HG03103 (cell line): ENCODE results near the gene PDE6B.
"Not testable (repeated sequence)": the region's sequence is repeated elsewhere in the genome, so short reads cannot be mapped to it uniquely, and the experiment has no call there.

Experiments
- ATAC-seq: cut with Tn5 transposase; IDR thresholded peaks from one replicate; pipeline ENCODE4 v1.9.1; 2021; ENCODE audit warnings: low read depth; ENCODE audit not compliant: unreplicated experiment

Gene PDE6B

GRCh38 chr4:680928-681645, 55.7 kb downstream of the PDE6B start:
- no peak for ATAC-seq

DNA sequence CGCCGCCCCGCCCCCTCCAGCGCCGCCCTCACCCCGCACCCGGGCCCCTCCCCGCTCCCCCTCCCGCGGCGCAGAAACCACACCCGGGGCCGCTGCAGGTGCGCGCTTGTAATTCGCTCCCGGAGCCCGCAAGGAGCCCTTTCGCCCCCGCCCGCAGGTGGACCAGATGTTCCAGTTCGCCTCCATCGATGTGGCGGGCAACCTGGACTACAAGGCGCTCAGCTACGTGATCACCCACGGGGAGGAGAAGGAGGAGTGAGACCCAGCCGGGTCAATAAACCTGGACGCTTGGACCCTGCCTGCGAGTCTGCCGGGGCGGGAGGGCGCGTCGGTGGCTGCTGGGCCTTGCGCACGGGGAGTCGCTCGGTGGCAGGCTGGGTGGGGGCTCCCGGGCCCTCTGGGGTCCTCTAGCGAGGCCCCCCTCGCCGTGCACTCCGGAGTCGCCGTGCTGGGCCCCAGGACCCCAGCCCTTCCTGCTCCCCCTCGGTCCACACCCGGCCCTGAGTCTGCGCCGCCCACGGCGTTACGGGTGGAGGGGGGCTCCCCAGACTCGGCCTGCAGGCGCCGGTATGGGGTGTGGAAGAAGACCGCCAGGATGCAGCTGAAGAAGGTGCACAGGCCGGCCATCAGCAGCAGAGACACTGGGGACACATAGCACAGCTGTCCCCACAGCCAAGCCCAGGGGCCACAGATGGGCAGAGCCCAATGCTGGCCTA, 56.5 kb downstream of the PDE6B start:
- ATAC-seq = no peak

- no peak for ATAC-seq
Observed at GRCh38 chr4:682490-683172, 57.3 kb downstream of the PDE6B start.

DNA sequence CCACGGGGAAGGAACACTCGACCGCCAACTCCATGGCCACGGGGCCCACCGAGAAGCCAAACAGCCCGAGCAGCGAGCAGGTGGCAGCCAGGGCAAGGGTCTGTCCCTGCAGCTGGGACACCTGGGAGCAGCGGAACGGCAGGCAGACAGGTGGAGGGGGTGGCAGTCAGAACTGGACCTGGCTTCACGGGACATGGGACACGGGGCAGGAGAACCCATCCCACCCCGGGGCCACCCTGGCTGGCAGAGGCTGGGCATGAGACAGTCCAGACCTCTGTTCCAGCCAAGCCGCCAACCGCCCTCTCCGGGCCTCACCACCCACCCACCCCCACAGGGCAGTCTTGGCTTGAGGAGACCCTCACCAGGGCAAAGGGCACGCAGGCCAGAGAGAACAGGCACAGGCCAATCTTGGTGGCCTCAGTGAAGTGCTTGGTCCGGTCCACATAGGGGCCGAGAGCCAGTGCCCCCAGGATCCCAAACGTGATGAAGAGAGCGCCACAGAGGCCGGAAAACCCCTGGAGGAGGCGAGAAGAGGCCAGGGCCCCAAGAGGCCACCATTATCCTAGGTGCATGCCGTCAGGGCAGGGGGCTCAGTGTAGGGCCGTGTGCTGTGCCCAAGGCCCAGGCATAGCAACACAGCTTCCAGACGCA, 58.0 kb downstream of the PDE6B start:
- no peak for ATAC-seq

DNA sequence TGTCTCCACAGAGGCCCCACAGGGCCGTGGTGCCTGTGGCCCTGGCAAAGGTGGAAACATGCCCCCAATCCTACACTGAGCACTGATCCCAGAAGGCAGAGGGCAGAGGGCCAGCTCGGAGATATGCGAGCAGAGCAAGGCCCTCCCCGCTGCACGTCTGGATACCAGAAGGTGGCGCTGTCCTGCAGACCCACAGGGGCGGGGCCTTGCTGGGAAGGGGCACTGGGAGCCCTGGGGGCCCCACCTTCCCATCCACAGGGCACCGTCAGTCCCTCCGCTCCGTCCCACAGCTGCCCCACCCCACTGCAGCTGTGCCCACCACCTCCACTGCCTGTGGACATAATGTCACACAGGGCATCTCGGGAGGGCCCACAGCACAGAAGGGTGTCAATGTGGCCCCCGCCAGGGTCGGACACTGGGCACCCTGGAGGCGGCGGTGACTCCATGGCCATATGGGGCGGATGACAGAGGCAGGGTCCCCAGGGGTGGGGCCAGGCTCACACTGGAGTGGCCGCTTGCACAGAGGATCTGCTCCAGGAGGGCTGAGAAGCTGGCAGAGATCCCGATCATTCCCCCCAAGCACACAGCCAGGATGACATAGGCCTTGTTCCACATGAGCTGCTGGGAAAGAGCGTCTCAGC, 58.7 kb downstream of the PDE6B start:
- no peak for ATAC-seq

GRCh38 chr4:684623-685327, 59.4 kb downstream of the PDE6B start:
- no peak for ATAC-seq

GRCh38 chr4:685679-686412, 60.5 kb downstream of the PDE6B start:
- no peak for ATAC-seq

GRCh38 chr4:686413-687040, 61.2 kb downstream of the PDE6B start:
- no peak for ATAC-seq

GRCh38 chr4:687048-687970, 61.9 kb downstream of the PDE6B start:
- ATAC-seq = no peak

GRCh38 chr4:687971-688853, 62.8 kb downstream of the PDE6B start:
- no peak for ATAC-seq

GRCh38 chr4:688854-689681, 63.7 kb downstream of the PDE6B start, which contains the start of gene SLC49A3:
TSS of gene SLC49A3 (minus strand) at chr4:689151. CDS start at chr4:689127, 24 bp downstream.
- no peak for ATAC-seq

DNA sequence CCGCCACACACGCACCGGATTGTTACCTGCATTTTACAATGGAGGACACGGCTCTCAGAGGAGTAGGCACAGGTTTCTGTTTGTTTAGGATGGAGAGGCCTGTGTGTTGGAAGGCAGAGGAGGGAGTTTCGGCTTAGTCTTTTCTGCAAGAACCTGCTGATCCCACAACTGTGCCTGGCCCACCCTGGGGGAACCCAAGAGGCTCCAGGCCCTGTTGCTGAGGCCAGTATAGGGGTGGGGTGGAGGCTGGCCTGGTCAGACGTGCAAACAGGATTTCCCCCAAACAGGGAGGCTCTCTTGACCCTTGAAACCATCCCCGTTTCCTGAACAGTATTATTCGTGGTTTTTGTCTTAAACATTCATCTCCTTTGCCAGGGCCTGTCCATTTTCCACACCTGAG, 64.3 kb downstream of the PDE6B start:
- ATAC-seq = no peak

DNA sequence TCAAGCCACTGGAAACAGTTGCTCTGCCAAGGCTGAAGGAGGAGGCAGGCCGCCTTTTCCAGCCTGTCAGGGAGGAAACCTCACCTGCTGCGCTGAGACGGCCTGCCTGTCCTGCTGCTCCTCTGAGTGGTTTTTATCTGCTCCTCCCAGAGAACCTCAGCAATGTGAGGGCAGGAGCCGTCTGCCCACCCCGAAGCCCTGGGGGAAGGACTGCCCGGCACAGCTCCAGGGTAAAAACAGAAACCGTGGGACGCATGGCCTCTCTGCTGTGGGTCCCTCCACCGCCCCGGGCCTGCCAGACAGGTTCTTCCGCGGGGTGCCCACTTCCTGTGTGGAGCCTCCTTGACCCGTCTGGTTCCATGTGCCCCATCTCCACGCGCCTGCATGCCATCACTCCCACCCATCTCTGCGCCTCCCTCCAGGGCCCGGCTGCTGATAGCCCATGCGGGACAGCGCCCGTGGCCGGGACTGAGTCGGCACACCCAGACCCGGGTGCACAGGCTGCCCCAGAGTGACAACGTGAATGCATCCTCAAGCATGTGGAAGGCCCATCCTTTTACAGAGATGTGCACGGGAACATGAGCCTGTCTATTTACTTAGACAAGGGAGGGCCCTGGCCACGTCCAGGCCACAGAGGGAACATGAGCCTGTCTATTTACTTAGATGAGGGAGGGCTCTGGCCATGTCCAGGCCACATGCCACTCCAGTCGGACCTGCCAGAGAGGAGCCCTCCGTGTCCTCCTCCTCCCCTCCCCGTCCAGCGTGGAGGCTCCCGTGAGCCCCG, 67.6 kb downstream of the PDE6B start:
- ATAC-seq = no peak

- not testable (repeated sequence) for ATAC-seq
Observed at GRCh38 chr4:694341-694940, 69.1 kb downstream of the PDE6B start.
